Neuronal stem cell (in vitro differentiated cells): ENCODE results near the gene SPATA20.

Experiments
- DNase-seq: peaks from one replicate; pipeline ENCODE4 v3.0.0-alpha.2; 2013; ENCODE audit warnings: low spot score
- H2AFZ ChIP-seq: one replicate; pipeline ENCODE4 v1.6.1; 2013; ENCODE audit warnings: mild to moderate bottlenecking, low read length, inconsistent platforms
- H2AK5ac ChIP-seq: 2 replicates; pipeline ENCODE4 v1.6.1; 2013; ENCODE audit warnings: low read depth, mild to moderate bottlenecking, inconsistent platforms, low read length, moderate library complexity, mixed read lengths
- H2BK120ac ChIP-seq: 2 replicates; pipeline ENCODE4 v1.6.1; 2013; ENCODE audit warnings: low read depth, mild to moderate bottlenecking, inconsistent platforms, low read length, moderate library complexity, mixed read lengths
- H2BK12ac ChIP-seq: one replicate; pipeline ENCODE4 v1.6.1; 2013; ENCODE audit warnings: low read length, inconsistent platforms
- H2BK15ac ChIP-seq: 2 replicates; pipeline ENCODE4 v1.6.1; 2013; ENCODE audit warnings: mild to moderate bottlenecking, low read length, inconsistent platforms, mixed read lengths
- H2BK5ac ChIP-seq: one replicate; pipeline ENCODE4 v1.6.1; 2013; ENCODE audit warnings: inconsistent platforms, mild to moderate bottlenecking, low read length, moderate library complexity
- H3K14ac ChIP-seq: one replicate; pipeline ENCODE4 v1.6.1; 2013; ENCODE audit warnings: low read length, inconsistent platforms
- H3K18ac ChIP-seq: 2 replicates; pipeline ENCODE4 v1.6.1; 2013; ENCODE audit warnings: low read length, inconsistent platforms
- H3K23ac ChIP-seq: 2 replicates; pipeline ENCODE4 v1.6.1; 2013; ENCODE audit warnings: low read depth, mild to moderate bottlenecking, mixed read lengths, low read length, inconsistent platforms; ENCODE audit not compliant: poor library complexity
- H3K27ac ChIP-seq: replicated peaks from 3 replicates; pipeline ENCODE4 v1.5.1; 2013; ENCODE audit warnings: low read length, inconsistent platforms
- H3K27me3 ChIP-seq, 3 experiments: 2 replicates each; pipeline ENCODE4 v1.6.1; 2013; ENCODE audit warnings: low read length in 3 of 3, mild to moderate bottlenecking in 2 of 3, inconsistent platforms in 1 of 3, low read depth in 1 of 3, mixed read lengths in 1 of 3, moderate library complexity in 1 of 3; ENCODE audit not compliant: control insufficient read depth in 3 of 3, insufficient read depth in 3 of 3
- H3K36me3 ChIP-seq, 2 donors: replicated peaks in 1 of 2; 2 replicates each; pipeline ENCODE4 v1.6.1; 2013; ENCODE audit warnings: low read length in 2 of 2; ENCODE audit not compliant: control insufficient read depth in 2 of 2, insufficient read depth in 2 of 2
- H3K4ac ChIP-seq: 2 replicates; pipeline ENCODE4 v1.6.1; 2013; ENCODE audit warnings: inconsistent platforms, mild to moderate bottlenecking, low read length, moderate library complexity
- H3K4me1 ChIP-seq, 2 donors: 1 replicate in 1 of 2; 2 replicates in 1 of 2; pipeline ENCODE4 v1.6.1; 2013; ENCODE audit warnings: low read length in 2 of 2, low read depth in 1 of 2; ENCODE audit not compliant: control insufficient read depth in 2 of 2, insufficient read depth in 1 of 2
- H3K4me2 ChIP-seq: one replicate; pipeline ENCODE4 v1.6.1; 2013; ENCODE audit warnings: mild to moderate bottlenecking, low read length, inconsistent platforms; ENCODE audit not compliant: insufficient read depth, poor library complexity, severe bottlenecking
- H3K4me3 ChIP-seq, 2 donors: 2 replicates each; pipeline ENCODE4 v1.5.1; 2013; ENCODE audit warnings: low read length in 2 of 2, mild to moderate bottlenecking in 2 of 2, inconsistent platforms in 1 of 2, moderate library complexity in 1 of 2
- H3K79me1 ChIP-seq: one replicate; pipeline ENCODE4 v1.6.1; 2013; ENCODE audit warnings: low read depth, mild to moderate bottlenecking, inconsistent platforms, low read length, moderate library complexity
- H3K9ac ChIP-seq: one replicate; pipeline ENCODE4 v1.6.1; 2013; ENCODE audit warnings: mild to moderate bottlenecking, low read depth, low read length, inconsistent platforms; ENCODE audit not compliant: poor library complexity
- H3K9me3 ChIP-seq, 2 donors: replicated peaks in 1 of 2; 2 replicates each; pipeline versions ENCODE3 to v1.6.1; 2013; ENCODE audit warnings: low read length in 2 of 2, mild to moderate bottlenecking in 2 of 2, inconsistent platforms in 1 of 2, low read depth in 1 of 2, mixed read lengths in 1 of 2, moderate library complexity in 1 of 2; ENCODE audit not compliant: control insufficient read depth in 2 of 2, insufficient read depth in 1 of 2
- H4K8ac ChIP-seq: one replicate; pipeline ENCODE4 v1.6.1; 2013; ENCODE audit warnings: low read depth, mild to moderate bottlenecking, inconsistent platforms, low read length, moderate library complexity
- H4K91ac ChIP-seq: one replicate; pipeline ENCODE4 v1.6.1; 2013; ENCODE audit warnings: low read length, low read depth, mild to moderate bottlenecking, inconsistent platforms; ENCODE audit not compliant: poor library complexity
- WGBS, 2 donors: extraction: QIAGEN DNeasy Blood & Tissue Kit; methylation state at CpG; one replicate each; pipeline ENCODE4 v1.1.7; 2013; ENCODE audit warnings: missing lambda C conversion rate in 2 of 2, mixed read lengths in 1 of 2; ENCODE audit not compliant: insufficient read length in 2 of 2, insufficient replicate concordance in 1 of 2; ENCODE audit errors: extremely low coverage in 2 of 2; 5-methylcytosine and 5-hydroxymethylcytosine counted together

The SPATA20 gene

GRCh38 chr17:50548831-50549230, 1.9 kb downstream of the SPATA20 start:
- Histone ChIP-seq H3K27me3 (peaks cover 0 to 6% (median 0%) of the 10 kb centered on the region in 3 experiments), H4K8ac (peak overlapping the region; percentile 9), H3K79me1 (peaks cover 4% of the 10 kb centered on the region), H3K14ac (no peak overlapping the region), H3K18ac (no peak overlapping the region), H3K36me3 (peaks cover 0 to 2% of the 10 kb centered on the region in 2 donors), H2BK12ac (no peak overlapping the region), H2BK15ac (peak overlapping the region; percentile 76), H3K4me2 (no peak overlapping the region), H3K4me3 (no peak overlapping the region), H3K9ac (no peak overlapping the region), H2AFZ (no peak overlapping the region), H4K91ac (no peak overlapping the region), H2AK5ac (peak overlapping the region; percentile 81), H3K4ac (peak overlapping the region; percentile 86), H2BK5ac (peak overlapping the region; percentile 84), H2BK120ac (no peak overlapping the region), H3K9me3 (no peaks in the 10 kb centered on the region), H3K4me1 (peaks cover 9 to 11% of the 10 kb centered on the region in 2 donors), H3K27ac (no peak overlapping the region), H3K23ac (peak overlapping the region; percentile 47)
- WGBS, 2 donors, result no CpG with 5 or more reads among the region's 18 CpGs
- no peak for DNase-seq

GRCh38 chr17:50549256-50549941, 2.4 kb downstream of the SPATA20 start:
- H3K27me3 ChIP-seq, result peaks cover 0 to 3% (median 0%) of the 10 kb centered on the region in 3 experiments
- H3K4ac ChIP-seq, result no peak overlapping the region
- no peak for DNase-seq
- H2AFZ ChIP-seq, result no peak overlapping the region
- peak overlapping the region; percentile 97 for H2AK5ac ChIP-seq
- no peak overlapping the region for H2BK5ac ChIP-seq
- H3K4me1 ChIP-seq, result peaks cover 9 to 11% of the 10 kb centered on the region in 2 donors
- no peak overlapping the region for H2BK120ac ChIP-seq
- WGBS, 2 donors, result no CpG with 5 or more reads among the region's 19 CpGs
- H4K8ac ChIP-seq, result no peak overlapping the region
- H3K27ac ChIP-seq, result no peak overlapping the region
- H3K23ac ChIP-seq, result no peak overlapping the region
- no peak overlapping the region for H4K91ac ChIP-seq
- H3K4me3 ChIP-seq, result no peak overlapping the region
- H3K36me3 ChIP-seq, result peaks cover 0 to 2% of the 10 kb centered on the region in 2 donors
- no peak overlapping the region for H3K18ac ChIP-seq
- no peak overlapping the region for H3K9ac ChIP-seq
- H3K14ac ChIP-seq, result no peak overlapping the region
- H3K79me1 ChIP-seq, result peaks cover 4% of the 10 kb centered on the region
- no peak overlapping the region for H3K4me2 ChIP-seq
- peak overlapping the region; percentile 46 for H2BK12ac ChIP-seq
- peak overlapping the region; percentile 76 for H2BK15ac ChIP-seq
- H3K9me3 ChIP-seq, result no peaks in the 10 kb centered on the region

- Histone ChIP-seq H3K4me1 (peaks cover 9 to 11% of the 10 kb centered on the region in 2 donors), H2BK12ac (peak overlapping the region; percentile 46), H2AFZ (no peak overlapping the region), H4K8ac (no peak overlapping the region), H4K91ac (no peak overlapping the region), H3K36me3 (peaks cover 0 to 2% of the 10 kb centered on the region in 2 donors), H3K79me1 (peaks cover 4% of the 10 kb centered on the region), H3K9ac (no peak overlapping the region), H3K27ac (no peak overlapping the region), H2BK15ac (peak overlapping the region; percentile 20), H3K4me2 (no peak overlapping the region), H2BK120ac (no peak overlapping the region), H3K18ac (no peak overlapping the region), H3K9me3 (no peaks in the 10 kb centered on the region), H2BK5ac (no peak overlapping the region), H3K4me3 (no peak overlapping the region), H3K27me3 (no peaks in the 10 kb centered on the region), H3K14ac (no peak overlapping the region), H2AK5ac (peak overlapping the region; percentile 97), H3K23ac (no peak overlapping the region), H3K4ac (no peak overlapping the region)
- WGBS, 2 donors, result no CpG with 5 or more reads among the region's 11 CpGs
- no peak for DNase-seq
These were observed 3.0 kb downstream of the SPATA20 start for GRCh38 chr17:50549969-50550368.

DNA sequence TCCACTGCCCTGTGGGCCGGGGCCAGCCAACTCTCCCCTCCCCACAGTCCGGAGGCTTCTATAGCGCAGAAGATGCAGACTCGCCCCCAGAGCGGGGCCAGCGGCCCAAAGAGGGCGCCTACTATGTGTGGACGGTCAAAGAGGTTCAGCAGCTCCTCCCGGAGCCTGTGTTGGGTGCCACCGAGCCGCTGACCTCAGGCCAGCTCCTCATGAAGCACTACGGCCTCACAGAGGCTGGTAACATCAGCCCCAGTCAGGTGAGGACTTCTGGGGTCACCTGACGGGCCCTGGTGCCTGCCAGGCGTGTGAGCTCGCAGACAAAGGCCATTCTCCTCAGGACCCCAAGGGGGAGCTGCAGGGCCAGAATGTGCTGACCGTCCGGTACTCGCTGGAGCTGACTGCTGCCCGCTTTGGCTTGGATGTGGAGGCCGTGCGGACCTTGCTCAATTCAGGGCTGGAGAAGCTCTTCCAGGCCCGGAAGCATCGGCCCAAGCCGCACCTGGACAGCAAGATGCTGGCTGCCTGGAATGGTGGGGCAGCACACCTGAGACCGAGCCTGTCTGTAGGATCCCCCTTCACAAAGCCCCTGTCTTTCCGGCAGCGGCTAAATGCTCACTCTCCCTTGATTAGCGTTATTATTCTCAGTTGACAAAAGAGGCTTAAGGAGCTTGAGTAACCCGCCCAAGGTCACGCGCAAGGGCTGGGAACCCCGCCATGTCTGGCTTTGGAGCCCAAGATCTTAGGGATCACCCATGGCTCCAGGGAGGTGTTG, 3.9 kb downstream of the SPATA20 start:
- H3K18ac ChIP-seq, result peak overlapping the region; percentile 46
- no peak overlapping the region for H3K4me3 ChIP-seq
- H2BK15ac ChIP-seq, result no peak overlapping the region
- peak overlapping the region; percentile 46 for H2AFZ ChIP-seq
- H2AK5ac ChIP-seq, result peak overlapping the region; percentile 97
- no peak overlapping the region for H4K91ac ChIP-seq
- peak; percentile 83 for DNase-seq
- no peaks in the 10 kb centered on the region for H3K9me3 ChIP-seq
- no peak overlapping the region for H3K27ac ChIP-seq
- H3K14ac ChIP-seq, result no peak overlapping the region
- H3K4me1 ChIP-seq, result peaks cover 9 to 11% of the 10 kb centered on the region in 2 donors
- H3K4me2 ChIP-seq, result no peak overlapping the region
- peaks cover 0 to 2% of the 10 kb centered on the region in 2 donors for H3K36me3 ChIP-seq
- H2BK5ac ChIP-seq, result peak overlapping the region; percentile 42
- H3K9ac ChIP-seq, result no peak overlapping the region
- H3K4ac ChIP-seq, result no peak overlapping the region
- no peak overlapping the region for H3K23ac ChIP-seq
- H4K8ac ChIP-seq, result no peak overlapping the region
- no peak overlapping the region for H2BK12ac ChIP-seq
- no CpG with 5 or more reads among the region's 32 CpGs for WGBS, 2 donors
- H3K79me1 ChIP-seq, result peaks cover 4% of the 10 kb centered on the region
- no peak overlapping the region for H2BK120ac ChIP-seq
- no peaks in the 10 kb centered on the region for H3K27me3 ChIP-seq
